HG02642 (cell line): ENCODE data around the gene RAB1B.
"Not testable (repeated sequence)": the region's sequence is repeated elsewhere in the genome, so short reads cannot be mapped to it uniquely, and the experiment has no call there.

Source experiments
- ATAC-seq: cut with Tn5 transposase; IDR thresholded peaks from one replicate; pipeline ENCODE4 v1.9.1; 2021; ENCODE audit warnings: mild to moderate bottlenecking; ENCODE audit not compliant: unreplicated experiment, poor library complexity

Gene RAB1B

DNA sequence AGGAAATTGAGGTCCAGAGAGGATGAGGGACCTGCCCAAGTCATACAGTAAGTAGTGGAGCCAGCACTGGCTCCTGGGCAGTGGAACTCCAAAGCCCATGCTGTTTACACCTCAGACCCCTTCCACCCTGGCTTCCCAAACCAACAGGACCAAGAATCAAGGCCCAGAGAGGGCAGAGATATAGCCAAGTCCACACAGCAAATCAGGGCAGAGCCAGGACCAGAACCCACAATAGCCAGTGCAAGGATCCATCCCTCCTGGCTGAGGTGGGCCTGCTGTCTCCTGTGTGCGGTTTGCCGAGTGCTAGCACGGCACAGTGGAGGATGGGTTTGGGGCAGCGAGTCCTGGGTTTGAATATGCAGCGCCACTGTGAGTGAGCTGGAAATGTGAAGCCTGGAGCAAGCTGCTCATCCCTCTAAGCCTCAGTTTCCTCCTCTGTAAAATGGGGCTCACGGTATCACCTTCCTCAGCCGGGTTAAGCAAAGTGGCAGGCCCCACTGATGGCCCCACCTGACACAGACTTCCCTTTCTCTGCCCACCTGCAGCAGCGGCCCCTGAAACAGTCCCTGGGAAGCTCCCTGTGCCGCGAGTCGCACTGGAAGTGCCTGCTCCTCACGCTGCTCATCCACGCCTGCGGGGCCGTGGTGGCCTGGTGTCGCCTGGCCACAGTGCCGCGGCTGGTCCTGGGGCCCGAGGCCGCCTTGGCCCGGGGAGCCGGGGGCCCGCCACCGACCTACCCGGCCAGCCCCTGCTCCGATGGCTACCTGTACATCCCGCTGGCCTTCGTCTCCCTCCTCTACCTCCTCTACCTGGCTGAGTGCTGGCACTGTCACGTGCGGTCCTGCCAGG is 25.6 kb downstream of the RAB1B start:
- ATAC-seq = no peak

DNA sequence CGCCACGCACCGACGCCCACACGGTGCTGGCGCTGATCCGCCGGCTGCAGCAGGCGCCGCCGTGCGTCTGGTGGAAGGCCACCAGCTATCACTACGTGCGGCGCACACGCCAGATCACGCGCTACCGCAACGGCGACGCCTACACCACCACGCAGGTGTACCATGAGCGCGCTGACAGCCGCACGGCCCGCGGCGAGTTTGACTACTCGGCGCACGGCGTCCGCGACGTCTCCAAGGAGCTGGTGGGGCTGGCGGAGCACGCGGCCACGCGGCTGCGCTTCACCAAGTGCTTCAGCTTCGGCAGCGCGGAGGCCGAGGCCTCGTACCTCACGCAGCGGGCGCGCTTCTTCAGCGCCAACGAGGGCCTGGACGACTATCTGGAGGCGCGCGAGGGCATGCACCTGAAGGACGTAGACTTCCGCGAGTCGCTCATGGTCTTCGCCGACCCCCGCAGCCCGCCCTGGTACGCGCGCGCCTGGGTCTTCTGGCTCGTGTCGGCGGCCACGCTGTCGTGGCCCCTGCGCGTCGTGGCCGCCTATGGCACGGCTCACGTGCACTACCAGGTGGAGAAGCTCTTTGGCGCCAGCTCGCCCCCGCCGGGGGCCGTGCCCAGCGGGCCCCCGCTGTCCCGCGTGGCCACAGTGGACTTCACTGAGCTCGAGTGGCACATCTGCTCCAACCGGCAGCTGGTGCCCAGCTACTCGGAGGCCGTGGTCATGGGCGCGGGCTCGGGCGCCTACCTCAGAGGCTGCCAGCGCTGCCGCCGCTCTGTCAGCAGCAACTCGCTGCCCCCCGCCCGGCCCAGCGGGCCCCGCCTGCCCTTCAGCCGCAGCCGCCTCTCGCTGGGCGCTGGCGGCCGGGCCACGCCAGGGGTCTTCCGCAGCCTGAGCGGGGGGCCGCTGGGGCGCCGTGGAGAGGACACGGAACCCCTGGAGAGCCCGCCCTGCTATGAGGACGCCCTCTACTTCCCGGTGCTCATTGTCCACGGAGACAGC is 26.5 kb downstream of the RAB1B start:
- ATAC-seq = no peak

DNA sequence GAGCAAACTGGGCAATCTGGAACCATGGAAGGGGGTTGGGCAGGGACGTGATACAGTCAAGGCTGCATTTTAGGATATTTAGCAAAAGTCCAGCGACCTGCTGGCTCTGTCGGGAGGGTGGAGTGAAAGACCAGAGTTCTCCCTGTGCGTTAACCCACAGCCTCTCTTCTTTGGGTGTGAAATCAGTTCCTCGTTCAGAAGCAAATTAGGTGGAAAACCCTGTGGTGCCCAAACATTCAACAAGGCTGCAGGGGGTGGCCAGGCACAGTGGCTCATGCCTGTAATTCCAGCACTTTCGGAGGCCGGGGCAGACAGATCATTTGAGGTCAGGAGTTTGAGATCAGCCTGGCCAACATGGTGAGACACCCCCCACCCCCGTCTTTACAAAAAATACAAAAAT is 29.2 kb downstream of the RAB1B start:
- no peak for ATAC-seq

DNA sequence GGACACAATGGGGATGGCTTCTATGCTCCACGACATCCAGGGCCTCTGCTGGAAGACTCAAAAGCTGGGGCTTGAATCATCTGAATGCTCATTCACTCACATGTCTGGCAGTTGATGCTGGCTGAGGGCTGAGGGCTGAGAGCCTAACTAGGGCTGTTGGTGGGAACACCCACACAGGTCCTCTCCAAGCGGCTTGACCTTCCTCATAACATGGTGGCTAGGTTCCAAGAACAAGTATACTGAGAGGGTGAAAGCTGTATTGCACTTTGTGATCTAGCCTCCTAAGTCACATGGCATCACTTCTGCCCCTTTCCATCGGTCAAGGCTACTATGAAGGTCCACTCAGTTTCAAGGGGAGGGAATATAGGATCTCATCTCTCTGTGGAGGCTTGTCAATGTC is 30.7 kb downstream of the RAB1B start:
- ATAC-seq = no peak

DNA sequence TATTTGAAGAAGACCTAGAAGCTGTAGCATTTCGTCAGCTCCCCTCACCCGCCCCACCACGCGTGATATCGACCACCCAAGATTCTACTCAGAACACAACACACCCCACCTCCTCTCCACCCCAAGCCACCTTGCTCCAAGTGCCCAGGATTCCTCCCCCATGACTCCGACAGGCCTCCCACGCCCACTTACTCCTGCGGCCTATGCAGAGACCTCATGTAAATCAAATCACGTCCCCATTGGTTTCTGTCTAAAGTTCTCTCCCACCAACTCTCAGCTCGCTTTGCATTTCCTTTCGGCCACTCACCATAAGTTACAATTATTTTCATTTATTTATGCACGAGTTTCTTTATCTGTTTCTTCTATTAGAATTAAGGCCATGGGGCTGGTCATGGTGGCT is 34.2 kb downstream of the RAB1B start:
- ATAC-seq = no peak

DNA sequence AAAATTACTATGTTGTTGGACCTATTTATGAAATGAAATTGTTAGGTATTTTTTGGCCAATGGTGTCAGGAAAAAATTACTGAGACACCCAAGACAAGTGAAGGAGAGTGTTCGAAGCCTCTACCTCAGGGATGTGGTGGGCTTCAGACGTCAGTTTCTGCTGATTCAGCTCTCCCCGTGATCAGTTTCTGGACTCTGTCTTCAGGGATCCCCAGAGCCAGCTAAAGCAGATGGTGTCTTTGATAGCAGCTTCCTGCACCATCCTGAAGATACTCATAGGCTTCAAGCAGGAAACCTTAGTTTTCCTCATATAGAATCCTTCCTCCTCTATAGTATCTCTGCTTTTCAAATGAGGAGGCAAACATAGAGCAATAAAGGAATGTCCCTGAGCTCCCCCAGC is 41.0 kb downstream of the RAB1B start:
- ATAC-seq = no peak

DNA sequence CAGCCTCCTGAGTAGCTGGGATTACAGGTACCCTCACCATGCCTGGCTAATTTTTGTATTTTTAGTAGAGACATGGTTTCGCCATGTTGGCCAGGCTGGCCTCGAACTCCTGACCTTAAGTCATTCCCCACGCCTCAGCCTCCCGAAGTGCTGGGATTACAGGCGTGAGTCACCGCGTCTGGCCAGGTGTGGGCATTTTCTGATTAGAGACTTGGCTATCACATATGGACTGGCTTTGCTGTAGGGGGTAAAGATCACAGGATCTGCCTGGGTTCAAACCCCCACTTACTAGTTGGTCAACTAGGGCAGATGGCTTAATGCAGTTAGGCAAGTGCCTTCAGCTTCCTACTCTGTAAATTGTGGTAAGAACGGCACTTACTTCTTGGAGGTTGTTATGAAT is 41.9 kb downstream of the RAB1B start:
- no peak for ATAC-seq

DNA sequence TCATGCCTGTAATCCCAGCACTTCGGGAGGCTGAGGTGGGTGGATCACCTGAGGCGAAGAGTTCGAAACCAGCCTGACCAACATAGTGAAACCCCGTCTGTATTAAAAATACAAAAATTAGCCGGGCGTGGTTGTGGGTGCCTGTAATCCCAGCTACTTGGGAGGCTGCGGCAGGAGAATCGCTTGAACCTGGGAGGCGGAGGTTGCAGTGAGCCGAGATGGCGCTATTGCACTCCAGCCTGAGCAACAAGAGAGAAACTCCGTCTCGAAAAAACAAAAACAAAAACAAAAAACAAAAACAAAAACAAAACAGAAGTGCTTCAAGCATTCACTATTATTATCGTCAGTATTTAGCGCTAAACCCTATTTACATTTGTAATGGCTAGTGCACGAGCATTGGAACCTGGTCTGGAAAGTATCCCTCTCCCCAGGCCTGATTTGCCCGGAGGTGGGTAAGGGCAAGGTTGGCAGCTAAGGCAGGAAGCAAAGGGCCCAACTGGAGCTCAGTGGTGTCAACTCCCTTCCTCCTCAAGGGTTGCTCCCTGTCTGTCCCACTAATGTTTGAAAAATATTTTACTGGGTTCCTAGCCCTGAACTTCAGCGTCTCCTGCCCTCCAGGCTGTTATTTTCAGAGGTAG is 42.5 kb downstream of the RAB1B start:
- not testable (repeated sequence) for ATAC-seq

DNA sequence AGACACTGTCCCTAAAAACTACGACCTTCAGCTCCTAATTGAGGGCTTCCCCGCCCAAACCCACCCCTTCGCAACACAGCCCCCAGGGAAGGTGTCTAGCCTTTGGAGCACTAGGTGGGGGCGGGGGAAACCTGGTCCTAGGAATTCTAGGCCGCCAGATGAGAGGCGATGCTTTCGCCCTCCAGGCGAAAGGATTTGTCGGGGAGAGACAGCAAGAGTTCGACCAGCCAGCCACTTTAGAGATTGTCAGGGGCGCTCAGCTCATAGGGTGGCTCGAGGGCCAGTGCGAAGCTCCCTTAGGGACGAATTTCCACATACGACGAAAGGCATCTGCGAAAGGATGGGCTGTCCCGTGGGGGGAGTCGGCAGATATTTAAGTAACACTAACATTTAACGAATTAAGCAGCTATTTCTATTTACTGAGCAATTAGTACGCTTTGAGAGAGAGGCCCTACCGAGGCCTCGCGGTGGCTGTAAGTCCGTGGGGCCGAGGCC is 43.1 kb downstream of the RAB1B start:
- no peak for ATAC-seq

DNA sequence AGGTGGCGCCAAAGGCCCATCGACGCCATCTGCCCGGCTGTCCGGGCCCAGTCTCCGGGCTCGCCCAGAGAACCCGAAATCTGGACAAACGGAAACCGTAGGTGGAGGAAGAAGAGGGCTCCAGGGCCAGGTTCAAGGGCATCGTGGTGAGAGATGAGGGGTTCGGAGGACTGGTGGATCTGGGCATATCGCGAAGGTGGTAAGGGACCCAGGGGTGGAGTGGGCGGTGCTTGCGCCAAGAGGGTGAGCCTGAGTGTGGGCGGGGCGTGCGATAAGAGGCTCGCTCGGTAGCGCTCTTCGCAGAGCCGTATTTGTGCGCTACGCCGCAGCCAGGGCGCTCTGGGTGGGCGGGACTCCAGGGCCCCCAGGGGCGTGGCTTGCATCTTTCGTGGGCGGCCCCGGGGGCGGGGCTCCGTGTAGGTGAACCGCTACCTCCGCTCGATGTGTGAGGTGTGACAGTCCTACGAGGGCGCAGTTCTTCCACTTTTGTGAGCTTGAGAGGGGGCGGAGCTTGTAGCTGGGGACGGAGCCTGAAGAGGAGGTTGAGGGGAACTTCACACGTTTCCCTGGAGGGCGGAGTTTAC is 43.6 kb downstream of the RAB1B start:
- peak; percentile 67 for ATAC-seq

DNA sequence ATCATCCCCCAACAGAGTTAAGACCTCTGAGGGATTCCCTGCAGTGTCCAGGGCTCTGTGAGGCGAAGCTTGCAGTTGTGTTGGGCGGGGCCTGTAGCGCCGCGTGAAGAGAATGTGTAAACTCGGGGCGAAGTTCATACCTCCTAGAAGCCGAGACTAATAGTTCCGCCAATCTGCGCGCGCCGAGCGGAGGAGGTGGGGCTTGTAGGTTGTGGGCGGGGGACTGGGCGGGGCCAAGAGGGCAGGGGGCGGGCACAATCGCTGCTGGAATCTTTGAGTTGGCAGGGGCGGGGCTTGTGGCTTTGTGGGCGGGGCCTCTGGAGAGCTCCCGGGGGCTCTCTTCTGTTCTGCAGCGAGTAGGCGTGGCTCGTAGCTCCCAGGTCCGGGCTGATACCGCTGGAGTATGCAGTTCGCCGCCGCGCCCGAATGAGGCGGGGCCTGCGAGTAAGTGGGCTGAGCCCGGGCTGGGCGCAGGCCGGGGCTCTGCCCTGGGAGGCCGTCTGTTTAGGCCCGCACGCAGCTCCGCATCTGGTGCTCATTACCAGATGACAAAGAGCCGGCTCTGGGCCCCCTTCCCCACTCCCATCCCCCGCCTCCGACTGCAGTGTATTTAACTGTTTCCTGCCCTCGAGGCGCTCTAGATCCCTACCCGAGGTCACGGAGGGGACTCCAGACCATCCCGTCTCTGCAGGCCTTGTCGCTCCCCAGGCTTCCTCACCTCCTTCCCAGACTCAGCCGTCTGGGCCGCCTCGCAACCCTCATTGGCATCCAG is 44.3 kb downstream of the RAB1B start:
- peak; percentile 63 for ATAC-seq

DNA sequence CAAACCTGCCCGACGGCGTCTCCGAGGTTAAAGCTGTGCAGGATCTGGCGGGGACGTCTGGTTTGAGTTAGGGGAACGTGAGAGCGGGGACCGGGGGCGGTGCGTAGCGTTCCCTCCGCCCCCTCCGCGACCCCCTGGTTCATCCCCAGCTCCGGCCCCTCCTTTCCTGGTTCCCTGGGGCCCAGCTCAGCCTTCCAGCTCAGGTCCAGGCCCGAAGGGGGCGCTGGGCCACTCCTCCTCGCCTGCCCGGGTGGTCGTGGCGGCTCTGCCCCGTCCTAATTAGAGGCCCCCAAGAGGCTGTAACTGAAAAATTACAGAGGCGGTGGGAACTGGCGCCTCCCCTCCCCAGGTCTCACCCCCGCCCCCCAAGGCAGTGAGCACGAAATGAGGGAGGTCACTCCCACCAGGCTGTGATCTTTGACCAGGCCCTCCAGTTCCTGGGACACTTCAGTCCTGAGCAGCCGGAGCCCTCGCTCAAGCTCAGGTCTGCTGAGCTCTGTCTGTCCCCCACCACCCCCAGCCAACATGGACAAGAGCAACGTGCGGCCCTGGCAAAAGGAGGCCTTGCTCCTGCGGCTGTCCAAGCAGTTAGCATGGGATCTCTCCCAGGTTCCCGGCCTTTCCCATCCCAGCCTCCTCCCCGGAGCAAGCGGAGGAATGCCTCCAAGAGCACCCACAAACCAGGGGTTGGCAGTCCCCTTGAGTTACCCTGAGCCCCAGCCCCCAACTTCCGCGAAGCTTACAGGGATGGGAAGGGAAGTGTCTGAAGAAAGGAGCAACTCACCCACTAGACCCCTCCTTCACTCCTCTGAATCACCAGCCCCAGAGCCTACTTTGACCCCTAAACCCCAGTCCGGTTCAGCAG is 45.1 kb downstream of the RAB1B start:
- no peak for ATAC-seq

DNA sequence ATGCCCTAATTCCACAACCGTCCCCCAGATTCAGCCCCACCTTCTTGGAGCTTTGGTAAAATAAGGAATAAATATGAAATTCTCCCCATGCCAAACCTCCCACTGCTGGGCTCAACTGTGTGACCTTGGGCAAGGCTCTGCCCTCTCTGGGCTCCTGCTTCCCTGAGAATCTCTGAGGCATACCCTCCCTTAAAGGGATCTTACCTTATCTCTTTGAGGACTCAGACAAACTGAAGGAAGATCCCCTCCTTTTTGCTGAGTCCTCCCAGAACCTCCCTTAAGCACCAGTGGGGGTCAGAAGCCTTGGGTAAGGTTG is 45.7 kb downstream of the RAB1B start:
- ATAC-seq = no peak

DNA sequence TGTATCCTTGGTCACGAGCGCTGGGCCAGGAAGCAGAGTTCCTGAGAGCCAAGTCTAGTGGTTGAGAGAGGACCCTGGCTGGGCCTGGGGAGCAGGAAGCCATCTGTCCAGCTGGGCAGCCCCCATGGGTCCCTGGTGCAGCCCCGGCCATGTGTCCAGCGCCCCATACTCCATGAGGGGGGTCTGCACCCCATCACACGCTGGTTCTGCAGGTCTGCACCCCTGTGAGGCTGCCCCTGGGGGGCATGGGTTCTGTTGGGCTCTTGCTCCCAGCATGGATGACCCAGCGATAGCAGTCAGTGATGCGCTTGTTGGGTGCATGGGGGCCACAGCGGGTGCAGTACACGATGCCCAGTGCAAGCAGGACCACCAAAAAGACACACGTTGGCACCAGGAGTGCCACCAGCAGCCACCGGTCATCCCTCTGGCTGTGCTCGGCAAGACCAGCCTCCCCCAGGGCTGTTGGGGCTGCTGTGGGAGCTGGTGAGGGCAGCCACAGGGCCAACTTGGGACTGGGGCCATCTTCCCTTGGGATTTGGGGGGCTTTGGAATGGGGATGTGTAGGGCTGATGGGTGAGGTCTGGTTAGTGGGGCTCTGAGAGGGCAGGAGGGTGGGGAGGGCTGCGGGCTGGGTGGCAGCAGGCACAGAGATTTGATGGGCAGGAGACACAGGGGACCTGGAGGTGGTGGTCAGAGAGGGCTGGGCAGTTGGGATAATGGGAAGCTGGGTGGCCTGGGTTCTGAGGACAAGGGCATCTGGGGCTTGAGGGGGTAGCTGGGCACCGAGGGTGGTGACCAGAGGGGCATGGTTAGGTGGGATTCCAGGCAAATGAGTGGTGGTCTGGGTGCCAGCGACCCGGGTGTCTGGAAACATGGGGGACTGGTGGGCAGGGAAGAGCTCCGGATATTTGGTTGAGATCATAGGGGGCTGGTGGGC is 46.4 kb downstream of the RAB1B start:
- no peak for ATAC-seq

DNA sequence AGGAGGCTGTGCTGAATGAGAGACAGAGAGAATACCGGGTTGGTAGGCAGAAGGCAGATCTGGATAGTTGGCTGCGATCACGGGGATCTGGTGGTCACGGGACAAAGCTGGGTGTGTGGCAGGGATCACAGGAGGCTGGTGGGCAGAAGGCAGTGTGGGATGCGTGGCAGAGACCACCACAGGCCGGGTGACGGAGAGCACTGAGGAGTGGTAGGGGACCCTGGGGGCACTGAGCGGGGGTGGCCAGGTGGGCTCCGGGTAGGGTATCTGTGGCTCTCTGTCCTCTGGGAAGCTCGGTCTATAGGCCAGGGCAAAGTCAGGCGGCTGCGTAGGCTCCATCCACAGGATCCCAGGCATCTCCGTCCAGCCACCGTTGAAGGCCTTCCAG is 47.1 kb downstream of the RAB1B start:
- no peak for ATAC-seq

DNA sequence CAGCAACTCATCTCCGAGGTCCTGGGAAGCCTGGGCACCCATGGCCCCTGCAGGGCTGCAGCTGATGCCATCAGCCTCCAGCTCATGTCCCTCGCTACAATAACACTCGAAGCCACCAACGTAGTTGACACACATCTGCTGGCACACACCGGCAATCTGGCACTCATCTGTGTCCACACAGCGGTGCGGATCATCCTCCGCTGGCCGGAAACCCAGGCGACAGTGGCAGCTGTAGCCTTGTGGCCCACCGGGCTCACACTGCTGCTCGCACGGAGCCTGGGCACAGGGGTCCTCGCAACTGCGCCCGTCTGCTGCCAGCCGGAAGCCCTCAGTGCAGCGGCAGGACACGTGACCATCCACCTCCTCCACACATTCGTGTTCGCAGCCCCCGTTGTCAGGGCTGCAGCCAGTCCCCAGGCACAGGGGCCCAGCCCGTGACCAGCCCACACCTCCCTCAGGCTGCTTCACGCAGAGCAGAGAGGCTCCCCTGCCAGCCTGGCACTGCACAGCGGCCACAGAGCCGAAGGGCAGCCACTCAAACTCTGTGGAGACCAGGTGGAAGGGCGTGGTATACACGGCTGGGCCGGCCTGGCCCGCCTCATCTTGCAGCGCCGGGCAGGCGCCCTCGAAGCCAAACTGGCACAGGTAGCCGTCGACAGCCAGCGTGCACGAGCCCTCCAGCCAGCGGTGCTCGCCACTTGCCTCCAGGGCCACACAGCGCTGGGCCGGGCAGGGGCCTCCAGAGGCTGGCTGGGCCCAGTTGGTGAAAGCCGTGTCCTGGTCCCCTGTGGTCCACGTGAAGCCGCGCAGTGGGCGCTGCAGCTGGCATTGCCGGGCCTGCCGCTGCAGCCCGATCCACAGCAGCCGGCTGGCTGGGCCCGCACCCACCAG is 47.7 kb downstream of the RAB1B start:
- ATAC-seq = no peak

DNA sequence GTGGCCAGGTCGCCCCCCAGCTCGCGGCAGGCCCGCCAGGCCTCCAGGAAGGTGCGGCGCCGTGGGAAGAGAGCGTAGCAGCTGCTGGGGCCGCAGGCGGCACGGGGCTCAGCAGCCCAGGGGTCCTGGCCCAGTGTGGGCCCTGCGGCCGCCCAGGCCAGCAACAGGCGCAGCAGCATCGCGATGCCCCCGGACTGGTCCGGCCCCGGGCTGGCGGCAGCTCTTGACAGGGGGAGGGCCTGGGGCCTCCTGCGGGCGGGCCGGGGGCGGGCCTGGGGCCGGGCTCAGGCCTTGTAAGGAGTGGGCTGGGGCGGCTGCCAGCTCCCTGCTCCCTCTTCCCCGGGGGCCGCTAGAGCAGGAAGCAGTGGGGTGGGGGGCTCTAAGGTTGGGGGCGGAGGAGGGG is 48.4 kb downstream of the RAB1B start, which contains the start of gene CD248:
Gene CD248 (minus strand): TSS at position 196 of the 403 bp plus-strand sequence. CDS start 17 bp downstream, at position 179.
- no peak for ATAC-seq
